LHCN-M2 (cell line): ENCODE data around the gene TBL2. TPM values are rescaled to one million over a fixed set of nuclear protein-coding genes. Genes with fewer than 3 reads are reported as not detected.
A peak's percentile ranks its signal among the peaks of the same experiment; 100 is the strongest.
"Not testable (repeated sequence)": the region's sequence is repeated elsewhere in the genome, so short reads cannot be mapped to it uniquely, and the experiment has no call there.

Source experiments
- DNase-seq: peaks from one replicate; pipeline ENCODE4 v3.0.0-alpha.2; 2012; ENCODE audit warnings: low read depth
- total RNA-seq: library from RNA; depleted of rRNA; stranded (reverse); fragments of >200 nt; gene quantifications from 2 replicates; pipeline ENCODE4 v1.2.3, GENCODE V29; 2014

Gene TBL2
- total RNA-seq, 1 experiment from 2014 or later: 147 TPM

DNA sequence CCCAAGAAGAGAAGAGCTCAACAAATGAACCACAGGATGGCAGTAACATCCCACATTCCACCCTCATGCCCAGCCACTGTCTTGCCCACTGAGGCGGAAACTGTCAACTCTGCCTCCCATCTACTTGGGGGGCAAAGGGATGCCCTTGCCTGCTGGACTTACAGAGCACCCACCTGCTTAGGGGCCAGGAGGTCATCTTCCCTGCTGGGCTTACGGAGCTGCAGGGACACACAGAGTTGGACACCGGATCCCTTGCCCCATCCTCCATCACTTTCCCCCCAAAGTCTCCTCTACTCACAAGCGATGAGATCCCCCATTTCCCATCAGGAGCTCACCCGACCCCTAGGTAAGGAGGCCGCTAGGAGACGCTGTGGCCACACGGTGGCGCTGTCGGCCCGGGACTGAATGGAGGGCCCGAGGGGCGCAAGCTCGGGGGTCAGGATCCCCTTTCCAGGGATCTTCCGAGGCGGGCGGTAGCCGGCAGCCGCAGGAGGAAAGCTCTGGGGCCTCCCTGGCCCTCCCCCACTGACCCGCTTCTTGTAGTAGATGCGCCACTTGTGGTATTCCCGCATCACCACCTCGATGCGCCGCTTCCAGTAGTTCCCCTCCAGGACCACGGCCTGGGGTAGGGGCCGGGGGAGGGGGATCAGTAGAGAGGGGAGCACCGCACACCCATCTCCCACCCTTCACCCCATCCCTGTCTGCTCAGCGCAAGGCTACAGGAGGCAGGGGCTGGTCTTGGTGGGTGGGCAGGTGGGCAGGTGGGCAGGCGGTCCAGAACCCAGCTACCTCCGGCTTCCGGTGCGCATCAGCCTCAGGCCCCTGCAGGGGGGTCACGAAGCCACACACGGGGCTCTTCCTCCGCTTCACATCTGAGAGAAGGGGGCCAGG, 28.7 kb upstream of the TBL2 start:
- peak; percentile 45 for DNase-seq

DNA sequence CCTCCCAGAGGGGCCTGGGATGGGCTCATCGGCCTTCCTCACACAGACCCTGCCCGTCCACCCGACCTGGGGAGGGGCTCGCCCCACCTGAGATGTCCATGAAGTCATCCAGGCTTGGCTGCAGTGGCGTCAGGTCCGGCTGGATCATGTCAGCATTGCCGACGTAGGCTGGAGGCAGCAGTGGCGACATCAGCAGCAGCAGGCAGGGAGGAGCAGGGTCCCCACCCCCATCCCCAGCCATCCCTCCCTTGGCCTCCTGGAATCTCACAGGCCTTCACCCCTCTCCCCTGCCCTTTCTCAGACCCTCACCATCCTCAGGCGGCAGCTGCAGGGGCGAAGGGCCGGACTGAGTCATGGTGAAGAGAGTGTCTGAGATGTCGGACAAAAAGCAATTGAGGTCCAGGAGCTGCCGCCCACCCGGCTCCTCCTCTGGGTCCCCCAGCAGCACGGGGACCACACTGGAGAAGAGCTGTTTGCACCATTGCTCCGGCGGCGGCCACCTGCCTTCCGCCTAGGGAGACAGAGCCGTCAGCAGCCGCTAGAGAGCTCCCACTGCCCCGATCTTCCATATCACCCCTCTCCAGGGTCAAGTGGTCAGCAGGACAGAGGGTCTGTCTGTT, 27.3 kb upstream of the TBL2 start:
- no peak for DNase-seq

- peak; percentile 91 for DNase-seq
Observed at GRCh38 chr7:73602721-73603651, 24.6 kb upstream of the TBL2 start.

- no peak for DNase-seq
Observed at GRCh38 chr7:73599916-73600315, 21.5 kb upstream of the TBL2 start.

DNA sequence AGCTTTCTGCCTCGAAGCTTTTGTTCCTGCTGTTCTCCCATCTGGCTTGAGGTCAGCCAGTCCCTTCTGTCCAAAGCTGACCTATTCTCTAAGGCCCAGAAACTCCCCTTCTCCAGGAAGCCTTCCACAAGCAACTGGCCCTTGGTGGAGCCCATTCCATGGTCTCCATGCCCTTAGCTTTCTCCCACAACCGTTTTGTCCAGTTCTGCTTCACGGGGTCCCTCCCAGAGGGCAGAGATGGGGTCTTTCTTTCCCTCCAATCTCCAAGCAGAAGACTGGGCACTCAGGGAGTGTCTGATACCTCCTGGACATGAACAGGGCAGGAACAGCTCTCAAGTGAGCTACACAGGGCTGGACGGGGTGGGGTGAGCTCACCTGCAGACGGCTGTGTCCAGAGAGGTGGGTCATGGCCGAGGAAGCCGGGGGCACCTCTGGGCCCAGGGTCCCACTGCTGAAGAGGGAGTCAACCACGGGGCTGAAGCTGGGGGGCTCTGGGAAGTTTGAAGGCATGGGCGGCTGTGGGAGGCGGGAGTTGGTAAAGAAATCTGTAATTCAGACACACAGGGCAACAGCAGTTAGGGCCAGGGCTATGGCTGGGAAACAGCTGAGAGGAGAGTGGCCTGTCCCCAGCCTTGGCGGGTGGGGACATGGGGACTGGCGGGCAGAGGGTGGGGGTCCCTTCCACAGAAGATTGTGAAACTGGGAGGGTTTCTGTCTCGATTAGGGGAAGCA, 20.9 kb upstream of the TBL2 start:
- DNase-seq: no peak

GRCh38 chr7:73597978-73598782, 19.8 kb upstream of the TBL2 start:
- no peak for DNase-seq

GRCh38 chr7:73596191-73597065, 18.0 kb upstream of the TBL2 start:
- DNase-seq: no peak

DNA sequence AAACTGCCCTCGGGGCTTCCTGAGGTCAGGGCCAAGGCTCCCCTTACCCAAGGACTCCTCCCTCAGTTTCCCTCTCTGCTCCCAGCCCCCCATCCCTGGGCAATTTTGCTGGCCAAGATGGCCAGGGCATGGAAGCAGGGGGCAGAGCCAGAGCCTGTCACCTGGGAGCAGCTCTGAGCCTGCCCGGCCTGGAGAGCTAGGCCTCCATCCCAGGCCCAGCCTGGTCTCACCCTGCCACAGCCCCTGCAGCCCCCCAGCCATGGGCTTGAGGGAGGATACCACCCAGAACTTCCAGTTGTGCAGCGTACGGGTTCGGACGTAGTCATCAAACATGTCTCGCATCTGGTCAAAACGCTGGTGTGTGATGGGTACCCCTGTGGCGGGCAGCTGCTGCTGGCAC, 17.0 kb upstream of the TBL2 start:
- no peak for DNase-seq

DNA sequence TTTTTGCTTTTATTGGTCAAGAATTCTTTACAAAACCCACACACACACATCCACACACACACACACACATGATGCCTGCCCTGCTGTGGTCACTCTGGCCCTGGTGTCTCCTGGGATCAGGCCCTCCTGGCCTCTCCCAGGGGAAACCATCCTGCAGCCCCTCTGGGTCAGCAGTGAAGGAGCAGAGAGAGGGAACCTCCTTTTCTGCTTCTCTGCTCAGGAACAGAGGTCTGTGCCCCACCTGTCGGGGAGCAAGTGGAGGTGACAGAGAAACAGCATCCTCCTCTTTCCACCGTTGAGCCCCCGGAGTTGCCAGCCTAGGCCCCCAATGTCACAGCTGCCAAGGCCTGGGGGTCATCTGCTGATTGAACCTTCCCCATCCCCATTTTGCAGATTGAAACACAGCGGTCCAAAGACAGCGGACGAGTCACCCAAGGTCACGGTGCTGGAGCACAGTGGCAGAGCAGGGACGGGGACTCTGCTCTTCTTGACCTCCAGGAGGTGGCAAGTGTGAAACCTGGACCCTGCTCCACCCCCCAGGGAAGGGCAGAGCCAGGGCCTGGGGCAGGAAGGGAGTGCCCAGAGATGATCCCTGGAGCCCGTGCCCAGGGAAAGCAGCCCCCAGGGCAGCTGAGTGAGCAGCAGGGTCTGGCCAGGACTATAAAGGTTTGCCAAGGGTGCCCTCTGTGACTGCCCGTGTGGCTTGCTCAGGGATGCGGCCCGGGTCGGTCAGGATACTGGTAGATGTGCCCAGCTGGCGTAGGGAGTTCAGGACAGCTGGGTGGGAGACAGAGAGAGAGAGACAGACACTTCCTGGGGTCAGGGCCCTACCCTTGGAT, 15.0 kb upstream of the TBL2 start:
- DNase-seq: no peak

DNA sequence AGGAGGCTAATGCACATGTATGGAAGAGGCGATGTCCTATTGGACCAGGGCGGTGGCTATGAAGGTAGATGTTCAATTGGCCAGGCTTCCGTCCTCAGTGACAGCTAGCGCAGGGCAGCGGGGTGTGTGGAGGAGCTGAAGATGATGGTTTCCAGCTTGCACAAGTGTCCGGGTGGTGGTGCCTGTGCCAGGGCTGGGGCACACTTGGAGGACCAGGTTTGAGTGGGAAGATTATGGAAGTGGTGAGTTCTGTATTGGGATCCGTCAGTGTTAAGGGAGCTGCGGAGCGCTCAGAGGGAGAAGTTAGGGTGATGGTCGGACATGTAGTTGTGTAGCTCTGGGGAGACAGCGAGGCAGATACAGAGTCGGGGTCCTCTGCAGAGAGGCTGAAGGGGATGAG, 8.5 kb upstream of the TBL2 start:
- DNase-seq: no peak

DNA sequence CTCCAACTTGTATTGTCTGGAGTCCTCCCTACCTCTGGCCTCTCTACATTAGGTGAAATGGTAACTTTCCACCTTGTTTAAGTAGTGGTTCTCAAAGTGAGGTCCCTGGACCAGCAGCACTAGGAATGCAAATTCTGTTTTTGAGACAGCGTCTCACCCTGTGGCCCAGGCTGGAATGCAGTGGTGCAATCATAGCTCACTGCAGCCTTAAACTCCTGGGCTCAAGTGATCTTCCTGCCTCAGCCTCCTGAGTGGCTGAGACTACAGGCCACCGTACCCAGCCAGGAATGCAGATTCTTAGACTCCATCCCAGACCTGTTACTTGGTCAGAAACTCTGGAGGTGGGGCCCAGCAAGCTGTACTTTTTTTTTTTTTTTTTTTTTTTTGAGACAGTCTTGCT, 6.8 kb upstream of the TBL2 start:
- DNase-seq: no peak

DNA sequence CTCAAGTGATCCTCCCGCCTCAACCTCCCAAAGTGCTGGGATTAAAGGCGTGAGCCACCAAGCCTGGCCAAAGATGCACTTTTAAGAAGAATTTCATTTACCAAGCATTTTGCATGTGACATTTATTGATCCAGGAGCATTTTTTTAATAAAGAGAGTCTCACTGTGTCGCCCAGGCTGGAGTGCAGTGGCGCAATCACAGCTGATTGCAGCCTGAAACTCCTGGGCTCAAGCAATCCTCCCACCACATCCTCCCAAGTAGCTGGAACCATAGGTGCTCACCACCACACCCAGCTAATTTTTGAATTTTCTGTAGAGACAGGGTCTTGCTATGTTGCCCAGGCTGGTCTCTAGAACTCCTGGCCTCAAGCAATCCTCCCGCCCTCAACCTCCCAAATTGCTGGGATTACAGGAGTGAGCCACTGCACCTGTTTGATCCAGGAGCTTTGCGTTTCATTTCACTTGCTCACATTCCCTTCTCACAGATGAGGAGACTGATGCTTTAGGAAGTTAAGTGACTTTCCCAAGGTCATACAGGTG, 4.4 kb upstream of the TBL2 start:
- DNase-seq: no peak

- not testable (repeated sequence) for DNase-seq
Observed at GRCh38 chr7:73581006-73581405, 2.6 kb upstream of the TBL2 start.

- DNase-seq: no peak
Observed at GRCh38 chr7:73577627-73578341, 595 bp downstream of the TBL2 start.

- DNase-seq: no peak
Observed at GRCh38 chr7:73573791-73574190, 4.6 kb downstream of the TBL2 start.

- DNase-seq: no peak
Observed at GRCh38 chr7:73573276-73573675, 5.1 kb downstream of the TBL2 start.

DNA sequence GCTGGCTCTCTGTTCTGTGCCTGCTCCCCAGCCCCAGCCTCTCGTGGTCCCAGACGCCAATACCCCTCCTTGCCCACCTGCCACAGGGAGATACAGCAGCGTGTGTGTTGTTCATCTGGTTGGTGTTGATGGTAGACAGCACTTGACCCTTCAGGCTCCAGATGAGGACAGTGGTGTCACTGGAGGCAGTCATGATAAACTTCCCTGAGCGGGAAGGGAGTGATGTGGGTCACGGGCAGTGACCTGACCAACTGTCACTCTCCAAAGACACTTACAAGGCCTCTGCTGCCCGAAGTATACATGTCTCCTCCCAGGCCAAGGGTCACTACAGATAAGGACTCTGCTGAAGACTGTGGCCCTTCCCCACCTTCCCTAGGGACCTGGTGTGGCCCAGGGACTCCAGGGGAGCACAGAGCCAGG, 5.6 kb downstream of the TBL2 start:
- no peak for DNase-seq

DNA sequence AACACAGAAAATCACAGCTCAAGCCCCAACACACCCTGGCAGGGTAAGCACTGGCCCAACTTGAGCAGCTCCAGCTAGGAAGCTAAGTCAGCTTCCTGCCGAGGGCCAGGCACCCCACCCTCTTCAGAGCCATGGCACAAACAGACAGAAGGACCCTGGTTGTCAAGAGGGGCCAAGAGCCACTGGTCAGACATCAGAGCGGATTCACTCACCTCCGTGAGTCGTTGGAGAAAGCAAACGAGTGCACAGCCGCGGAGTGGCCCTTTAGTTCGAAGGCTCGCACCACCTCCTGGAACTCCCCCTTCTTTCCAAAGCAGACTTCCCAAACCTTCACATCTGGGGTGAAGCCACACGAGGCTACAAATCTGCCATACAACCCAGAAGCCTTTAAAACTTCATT, 7.4 kb downstream of the TBL2 start:
- DNase-seq: no peak
